EH (cell line): ENCODE measurements around the gene TOLLIP.
"Not testable (repeated sequence)": the region's sequence is repeated elsewhere in the genome, so short reads cannot be mapped to it uniquely, and the experiment has no call there.

ENCODE experiments used
- DNase-seq: peaks from one replicate; pipeline ENCODE4 v3.0.0-alpha.2; 2015; ENCODE audit warnings: low read depth

The TOLLIP gene

DNA sequence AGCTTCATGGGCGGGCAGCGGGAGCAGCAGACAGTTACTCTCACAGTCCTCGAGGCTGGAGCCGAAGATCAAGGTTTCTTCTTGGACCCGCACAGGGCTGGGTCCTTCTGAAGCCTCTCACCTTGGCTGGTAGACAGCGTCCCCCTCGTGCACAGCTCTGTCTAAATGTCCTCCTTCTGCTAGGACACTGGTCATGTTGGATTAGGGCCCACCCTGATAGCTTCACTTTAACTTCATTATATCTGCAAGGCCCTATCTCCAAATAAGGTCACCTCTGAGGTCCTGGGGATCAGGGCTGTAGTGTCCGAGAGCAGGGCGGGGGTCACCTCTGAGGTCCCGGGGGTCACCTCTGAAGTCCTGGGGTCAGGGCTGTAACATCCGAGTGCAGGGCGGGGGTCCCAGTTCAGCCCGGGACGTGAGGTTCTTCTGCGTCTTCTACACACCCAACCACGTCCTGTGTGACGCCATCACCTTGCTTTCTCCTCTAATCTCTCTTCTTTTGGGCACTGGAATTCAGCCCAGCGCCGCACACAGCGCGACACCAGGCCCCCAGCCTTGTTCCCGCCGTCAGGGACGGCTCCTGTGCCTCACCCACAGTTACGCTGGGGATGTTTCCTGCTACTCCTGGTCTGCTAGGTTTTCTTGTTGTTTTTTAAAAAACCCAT, 34.1 kb upstream of the TOLLIP start:
- no peak for DNase-seq

DNA sequence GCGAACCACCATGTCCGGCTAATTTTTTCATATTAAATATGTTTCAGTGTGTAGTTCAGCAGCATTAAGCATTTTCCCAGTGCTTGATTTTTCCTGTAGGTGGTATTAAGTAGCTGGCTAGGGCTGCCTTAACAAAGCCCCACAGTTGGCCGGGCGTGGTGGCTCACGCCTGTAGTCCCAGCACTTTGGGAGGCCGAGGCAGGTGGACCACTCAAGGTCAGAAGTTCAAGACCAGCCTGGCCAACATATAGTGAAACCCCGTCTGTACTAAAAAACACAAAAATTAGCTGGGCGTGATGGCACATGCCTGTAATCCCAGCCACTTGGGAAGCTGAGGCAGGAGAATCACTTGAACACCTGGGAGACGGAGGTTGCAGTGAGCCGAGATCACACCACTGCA, 33.5 kb upstream of the TOLLIP start:
- no peak for DNase-seq

DNA sequence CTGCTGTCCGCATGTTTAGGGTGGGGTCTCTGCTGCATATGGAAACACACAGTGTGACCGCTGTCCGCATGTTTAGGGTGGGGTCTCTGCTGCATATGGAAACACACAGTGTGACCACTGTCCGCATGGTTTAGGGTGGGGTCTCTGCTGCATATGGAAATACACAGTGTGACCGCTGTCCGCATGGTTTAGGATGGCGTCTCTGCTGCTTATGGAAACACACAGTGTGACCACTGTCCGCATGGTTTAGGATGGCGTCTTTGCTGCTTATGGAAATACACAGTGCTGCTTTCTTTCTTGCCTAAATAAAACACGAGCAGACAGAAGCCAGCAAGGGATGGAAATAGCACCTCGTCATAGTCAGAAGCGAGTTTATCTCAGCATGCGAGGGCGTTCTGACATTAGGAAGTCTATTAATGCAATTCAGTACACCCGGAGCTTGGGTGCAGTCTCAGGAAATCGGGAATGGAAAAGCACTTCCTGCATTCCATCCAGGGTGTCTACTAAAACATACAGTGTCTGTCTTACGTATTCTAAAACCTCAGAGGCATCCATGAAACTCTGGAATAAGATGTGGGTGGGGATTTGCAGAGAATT, 32.6 kb upstream of the TOLLIP start:
- DNase-seq: peak; percentile 51

DNA sequence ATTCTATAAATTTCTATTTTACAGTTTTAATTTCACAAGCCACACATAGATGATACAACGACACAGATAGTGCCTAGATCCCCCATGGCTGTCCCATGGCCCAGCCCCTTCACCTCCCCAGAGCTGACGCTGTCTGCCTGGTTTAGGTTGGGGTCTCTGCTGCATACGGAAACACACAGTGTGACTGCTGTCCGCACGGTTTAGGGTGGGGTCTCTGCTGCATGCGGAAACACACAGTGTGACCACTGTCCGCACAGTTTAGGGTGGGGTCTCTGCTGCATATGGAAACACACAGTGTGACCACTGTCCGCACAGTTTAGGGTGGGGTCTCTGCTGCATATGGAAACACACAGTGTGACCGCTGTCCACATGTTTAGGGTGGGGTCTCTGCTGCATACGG, 31.8 kb upstream of the TOLLIP start:
- DNase-seq: not testable (repeated sequence)

DNA sequence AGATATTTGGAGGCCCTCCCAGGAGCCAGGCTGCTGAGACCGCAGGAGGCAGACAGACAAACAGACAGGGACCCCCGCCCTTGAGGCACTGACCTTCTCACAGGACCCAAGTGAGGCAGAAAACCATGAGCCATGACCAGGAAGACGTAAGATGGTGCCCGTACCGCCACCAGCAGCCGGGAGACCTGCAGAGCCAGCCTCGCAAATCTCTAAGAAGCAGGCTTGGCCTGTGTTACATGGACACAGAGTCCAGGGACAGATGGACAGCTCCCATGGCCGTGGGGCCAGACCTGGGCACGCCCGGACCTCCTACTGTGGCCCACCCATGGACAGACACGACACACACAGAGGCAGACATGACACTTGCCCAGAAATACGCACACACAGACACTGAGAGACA, 30.7 kb upstream of the TOLLIP start:
- DNase-seq: no peak

DNA sequence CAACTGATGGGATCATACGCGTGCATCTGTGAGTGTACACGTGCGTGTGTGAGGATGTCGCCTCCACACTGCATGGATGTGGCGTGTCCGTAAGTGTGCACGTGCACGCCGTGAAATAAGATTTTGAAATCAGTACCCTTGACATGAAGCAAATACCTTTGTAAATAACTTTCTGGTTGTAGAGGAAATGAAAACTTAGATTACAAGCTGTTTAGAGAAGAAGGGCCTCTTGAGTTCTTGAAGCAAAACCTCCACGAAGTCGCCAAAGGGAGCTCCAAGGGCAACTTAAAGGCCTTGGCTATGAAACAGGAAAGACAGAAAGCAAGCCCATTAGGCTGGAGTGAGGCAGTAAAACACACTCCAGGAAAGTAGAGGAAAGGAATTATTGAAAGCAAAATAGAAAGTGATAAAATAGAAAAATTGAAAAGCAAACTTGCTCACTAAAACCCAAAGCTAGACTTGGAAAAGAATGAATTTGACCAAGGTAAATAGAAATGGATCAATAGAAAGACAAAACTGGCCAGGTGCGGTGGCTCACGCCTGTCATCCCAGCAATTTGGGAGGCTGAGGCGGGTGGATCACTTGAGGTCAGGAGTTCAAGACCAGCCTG, 29.7 kb upstream of the TOLLIP start:
- DNase-seq: no peak

DNA sequence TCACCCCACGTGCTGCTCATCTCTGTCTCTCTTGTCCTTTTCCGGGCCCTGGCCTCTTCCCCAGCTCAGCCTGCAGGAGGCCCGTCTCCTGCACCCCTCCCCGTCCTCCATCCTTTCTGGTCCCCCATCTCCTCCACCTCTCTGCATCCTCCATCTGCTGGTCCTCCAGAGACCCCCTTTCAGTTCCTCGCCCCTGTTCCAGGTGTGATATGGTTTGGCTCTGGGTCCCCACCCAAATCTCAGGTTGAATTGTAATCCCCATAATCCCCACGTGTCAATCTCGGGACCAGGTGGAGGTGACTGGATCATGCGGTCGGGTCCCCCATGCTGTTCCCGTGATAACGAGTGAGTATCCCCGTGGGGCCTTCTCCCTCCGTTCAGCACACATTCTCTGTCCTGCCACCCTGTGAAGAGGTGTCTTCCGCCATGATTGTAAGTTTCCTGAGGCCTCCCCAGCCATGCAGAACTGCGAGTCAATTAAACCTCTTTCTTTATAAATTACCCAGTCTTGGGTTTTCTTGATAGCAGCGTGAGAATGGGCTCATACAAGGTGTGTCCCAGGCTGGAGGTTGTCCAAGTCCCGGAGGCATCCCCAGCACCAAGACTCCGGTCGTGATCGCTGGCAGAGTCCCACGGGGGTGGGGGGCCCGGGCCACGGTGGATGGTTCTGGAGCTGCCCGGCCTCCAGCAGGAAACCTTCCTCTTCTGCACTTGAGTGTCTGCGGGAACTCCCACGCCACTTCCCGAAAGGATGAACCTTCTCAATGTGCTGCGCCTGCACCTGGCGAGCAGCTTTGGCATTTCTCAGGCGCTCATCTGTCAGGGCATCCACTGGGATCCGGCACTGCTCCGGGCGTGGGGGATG, 29.0 kb upstream of the TOLLIP start:
- DNase-seq: no peak

DNA sequence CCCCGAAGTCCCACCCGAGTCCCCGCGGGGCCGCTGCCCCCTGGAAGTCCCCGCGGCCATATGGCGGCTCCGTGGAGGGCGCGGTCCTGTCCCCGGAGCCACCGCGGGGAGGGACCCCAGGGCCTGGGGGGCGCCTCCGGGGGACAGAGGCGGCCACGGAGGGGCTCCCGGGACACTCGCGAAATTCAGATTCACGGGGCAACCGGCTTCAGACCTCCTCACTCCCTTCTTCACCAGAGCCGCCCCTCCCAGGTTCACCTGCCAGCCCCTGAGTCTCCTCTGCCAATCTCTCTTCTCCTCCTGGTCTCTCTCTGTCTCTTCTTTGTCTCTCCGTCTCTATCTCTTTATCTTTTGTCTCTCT, 28.2 kb upstream of the TOLLIP start:
- DNase-seq: no peak

DNA sequence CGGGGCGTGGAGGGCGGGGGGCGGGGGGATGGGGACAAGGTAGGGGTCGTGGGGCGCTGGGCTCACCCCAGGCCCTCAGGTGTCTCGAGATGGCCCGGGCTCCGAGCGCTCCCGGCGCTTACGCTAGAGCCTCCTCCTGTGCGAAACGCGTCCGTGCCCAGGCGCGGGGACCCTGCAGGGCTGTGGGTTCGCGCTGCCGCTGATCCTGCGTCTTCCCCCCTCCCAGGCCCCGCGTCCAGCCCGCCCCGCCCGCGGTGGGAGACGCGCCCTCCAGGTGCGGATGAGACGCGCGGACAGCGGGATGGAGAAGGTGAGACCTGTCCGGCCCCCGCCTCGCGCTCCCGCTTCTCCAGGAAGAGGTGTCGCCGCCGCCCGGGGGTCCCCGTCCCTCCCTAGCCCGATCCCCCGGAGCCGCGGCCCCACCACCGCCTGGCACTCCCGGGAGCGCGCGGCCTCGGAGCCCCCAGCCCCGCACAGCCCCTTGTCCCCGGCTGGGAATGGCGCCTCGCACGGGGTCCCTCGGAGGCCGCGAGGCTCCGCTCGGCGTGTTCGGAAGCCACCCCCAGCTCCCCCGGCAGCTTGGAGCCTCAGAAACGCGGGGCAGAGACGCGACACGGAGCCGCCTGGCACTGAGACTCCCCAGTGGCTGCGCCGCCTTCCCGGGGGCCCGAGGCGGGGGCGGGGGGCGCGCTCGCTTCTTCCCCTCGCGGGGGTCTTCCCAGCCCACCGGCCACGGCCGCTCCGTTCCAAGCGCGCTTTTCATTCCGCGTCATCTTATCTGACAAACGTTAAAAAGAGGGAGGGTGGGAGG, 27.6 kb upstream of the TOLLIP start:
- peak; percentile 3 for DNase-seq

DNA sequence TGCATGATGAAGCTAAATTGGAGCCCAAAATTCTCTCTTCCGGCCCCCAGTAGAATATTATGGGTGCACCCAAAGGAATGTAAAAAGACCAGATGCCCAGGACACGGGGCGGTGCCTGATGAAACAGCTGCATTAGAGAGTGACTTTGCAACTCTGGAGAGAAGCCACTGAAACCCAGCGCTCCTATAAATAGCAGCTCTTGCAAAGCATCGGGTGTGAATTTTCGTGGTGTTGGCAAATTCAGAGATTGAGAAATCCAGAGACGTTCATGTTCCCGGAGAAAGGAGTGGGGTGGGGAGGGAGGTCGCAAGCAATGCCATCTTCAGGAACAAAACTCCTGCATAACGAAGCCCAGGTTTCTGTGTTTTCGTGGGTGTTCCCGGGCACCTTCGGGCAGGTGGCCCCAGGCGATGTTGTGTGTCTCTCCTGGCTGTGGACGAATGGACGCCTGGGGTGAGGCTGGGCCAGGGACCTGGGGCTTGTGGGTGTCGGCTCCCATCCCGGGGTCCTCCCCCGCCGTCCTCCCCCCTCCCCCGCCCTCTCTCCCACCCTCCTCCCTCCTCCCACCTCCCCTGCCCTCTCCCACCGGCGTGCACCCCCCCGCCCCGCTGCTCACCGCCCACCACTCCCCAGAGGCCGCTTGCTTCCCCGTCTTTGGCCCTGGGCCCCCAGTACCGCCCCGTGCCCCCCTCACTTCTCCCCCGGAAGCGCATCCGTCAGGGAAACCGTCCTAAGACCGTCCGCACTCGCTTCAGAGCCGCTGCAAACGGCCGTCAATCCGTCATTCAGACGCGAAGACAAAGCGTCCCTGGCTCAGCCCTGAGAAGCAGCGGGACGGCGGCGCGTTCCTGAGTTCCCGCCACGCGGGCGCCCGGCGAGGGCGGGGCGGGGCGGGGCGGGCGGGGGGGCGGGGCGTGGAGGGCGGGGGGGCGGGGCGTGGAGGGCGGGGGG, 26.7 kb upstream of the TOLLIP start:
- DNase-seq: peak; percentile 84

DNA sequence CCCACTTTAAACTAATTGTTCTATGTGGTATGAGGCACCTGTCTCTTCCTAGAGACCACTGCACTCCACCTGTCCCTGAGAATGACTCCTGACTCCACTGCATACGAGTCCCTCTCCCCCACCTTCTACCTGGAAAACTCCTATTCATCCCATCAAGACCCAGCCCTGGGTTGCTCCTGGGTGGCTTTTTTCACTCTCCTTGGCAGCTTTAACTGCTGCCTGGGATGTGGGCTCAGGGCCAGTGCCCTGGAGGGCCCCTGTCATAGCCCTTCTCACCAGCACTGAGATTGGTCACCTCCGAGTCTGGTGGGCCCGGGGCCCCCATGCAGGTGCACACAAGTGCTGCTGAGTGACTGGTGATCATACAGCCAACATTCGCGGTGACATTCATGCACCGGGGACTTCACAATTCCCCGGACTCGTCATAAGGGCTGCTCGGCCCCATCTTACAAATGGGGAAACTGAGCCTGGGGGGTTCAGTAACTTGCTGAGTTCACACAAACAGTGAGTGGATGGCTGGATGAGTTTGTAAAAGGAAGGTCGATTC, 25.9 kb upstream of the TOLLIP start:
- no peak for DNase-seq

DNA sequence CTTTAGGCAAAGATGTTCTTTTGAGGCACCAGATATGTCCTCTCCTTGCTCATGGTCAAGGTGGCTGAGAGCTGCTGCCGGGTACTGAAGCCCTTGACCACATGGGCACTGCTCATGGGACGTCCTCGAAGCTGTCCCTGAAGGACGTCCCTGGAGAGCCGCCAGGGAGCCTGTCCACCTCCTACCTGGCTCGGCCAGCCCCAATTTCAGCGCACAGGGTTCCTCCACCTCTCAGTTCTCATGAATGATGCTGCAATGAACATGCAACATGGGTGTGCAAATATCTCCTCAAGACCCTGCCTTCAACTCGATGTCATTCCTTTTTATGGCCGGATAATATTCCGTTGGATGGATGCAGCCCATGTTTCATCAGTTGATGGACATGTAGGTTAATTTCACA, 24.4 kb upstream of the TOLLIP start:
- no peak for DNase-seq

DNA sequence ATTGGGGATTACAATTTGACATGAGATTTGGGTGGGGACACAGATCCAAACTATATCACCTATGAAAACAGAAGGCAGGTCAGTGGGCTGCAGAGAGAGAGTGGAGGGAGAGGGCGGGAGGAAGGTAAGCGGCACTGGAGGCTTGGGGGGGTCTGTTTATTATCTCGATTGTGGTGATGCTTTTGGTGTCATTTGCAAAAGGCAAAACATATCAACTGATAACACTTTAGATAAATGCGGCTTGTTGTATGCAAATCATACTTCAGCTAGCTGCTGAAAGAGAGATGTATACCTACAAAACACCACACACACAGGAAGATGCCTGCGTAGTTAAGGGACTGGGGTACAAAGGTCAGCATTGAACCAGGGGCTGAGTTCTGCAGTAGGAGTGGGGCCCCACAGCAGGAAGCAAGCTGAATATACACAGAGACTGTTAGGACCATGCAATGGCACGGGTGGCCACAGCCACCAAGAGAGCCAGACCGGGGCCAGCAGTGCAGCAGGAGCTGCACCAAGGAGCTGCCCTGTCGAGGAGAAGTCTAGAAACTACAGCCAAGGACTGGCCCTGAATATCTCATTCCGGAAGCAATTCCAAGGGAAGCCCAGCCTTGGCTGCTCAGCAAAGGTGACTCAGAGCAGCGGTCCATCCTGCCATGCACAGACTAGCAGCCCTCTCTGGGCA, 23.8 kb upstream of the TOLLIP start:
- no peak for DNase-seq

DNA sequence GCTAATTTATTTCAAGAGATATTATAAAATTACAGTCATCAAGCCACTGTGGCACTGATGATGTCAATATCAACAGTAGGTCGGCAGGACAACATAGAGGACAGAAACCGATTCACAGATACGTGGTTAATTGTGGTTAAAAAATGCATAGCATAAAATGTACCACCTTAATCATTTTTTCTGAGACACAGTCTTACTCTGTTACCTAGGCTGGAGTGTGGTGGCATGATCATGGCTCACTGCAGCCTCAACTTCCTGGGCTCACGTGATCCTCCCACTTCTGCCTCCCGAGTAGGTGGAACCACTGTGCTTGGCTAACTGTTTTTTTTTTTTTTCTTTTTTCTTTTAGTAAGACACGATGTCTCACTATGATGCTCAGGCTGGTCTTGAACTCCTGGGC, 21.0 kb upstream of the TOLLIP start:
- DNase-seq: no peak

DNA sequence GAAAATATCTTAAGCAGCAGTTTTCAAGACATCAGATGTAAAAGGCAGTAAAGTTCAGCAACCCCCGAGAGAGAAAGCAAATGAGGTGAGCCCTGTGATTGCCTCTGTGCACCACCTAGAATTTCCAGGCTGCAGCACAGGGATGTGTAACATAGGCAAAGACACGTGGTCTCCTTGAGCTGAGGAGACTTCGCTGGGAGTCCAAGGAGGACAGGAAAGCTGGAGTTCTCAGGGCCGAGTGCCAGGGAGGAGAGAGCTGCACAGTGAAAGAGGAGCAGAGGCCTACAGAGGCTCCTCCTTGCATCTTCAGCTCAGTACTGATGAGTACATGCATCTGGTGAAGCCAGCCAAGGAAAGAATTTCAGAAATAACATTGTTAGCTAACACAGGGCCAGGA, 17.6 kb upstream of the TOLLIP start:
- DNase-seq: peak; percentile 14

DNA sequence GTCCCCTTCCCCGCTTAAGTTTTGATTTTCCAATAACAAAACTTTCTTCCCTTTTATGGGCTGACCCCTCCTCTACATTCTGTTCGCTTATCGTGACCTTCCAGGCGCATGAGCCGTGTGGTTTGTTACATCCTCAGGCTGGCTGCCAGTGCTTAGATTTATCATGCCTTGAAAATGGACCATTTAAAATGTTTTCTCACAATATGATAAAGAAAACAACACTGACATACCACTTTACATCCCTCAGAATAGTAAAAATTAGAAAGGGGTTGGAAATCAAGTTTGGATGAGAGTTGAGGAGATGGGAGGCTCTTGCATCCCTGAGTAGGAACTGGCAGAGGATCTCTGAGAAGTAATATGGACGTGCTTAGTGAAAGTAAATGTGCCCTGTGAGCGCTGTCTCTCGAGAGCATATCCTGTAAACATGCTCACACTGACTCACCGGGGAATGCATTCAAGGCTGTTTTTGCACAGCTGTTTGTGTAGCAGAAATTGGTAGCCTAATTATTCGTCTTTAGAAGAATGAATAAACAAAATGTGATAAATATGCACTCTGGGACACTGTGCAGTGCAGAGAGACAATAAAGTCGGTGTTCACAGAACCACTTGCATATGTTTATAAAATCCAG, 17.1 kb upstream of the TOLLIP start:
- peak; percentile 24 for DNase-seq

DNA sequence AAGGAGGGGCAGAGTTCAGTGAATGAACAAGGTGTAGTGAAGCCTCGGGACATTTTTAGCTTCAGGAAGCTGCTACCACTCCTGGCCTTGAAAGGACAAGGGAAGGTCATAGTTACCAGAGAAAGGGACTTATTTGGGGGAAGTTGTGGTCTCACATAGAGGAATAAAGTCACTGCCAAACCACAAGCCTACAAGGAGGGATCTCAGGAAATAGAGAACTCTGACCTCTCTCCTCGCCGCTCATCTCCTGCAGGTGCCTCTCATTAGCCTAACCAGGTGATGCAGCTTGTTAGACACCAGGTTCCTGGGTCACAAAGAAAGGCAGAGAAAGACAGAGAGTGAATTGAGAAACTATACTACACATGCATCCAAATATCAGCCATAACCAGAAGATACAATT, 14.3 kb upstream of the TOLLIP start:
- no peak for DNase-seq

DNA sequence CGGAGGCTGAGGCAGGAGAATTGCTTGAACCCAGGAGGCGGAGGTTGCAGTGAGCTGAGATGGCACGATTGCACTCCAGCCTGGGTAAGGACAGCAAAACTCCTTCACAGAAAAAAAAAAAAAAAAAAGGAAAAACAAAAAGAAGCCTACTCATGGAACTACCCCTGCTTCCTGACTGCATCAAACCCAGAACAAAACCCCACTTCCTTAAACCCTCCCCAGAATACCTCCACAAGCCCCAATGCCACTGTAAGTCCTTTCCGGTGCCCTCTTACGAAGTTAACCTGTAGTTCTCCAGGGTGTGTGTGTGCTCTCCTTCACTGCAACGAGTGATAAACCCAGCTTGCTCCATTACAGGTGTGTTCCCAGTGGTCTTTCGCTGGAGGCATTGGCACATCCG, 8.6 kb upstream of the TOLLIP start:
- no peak for DNase-seq

DNA sequence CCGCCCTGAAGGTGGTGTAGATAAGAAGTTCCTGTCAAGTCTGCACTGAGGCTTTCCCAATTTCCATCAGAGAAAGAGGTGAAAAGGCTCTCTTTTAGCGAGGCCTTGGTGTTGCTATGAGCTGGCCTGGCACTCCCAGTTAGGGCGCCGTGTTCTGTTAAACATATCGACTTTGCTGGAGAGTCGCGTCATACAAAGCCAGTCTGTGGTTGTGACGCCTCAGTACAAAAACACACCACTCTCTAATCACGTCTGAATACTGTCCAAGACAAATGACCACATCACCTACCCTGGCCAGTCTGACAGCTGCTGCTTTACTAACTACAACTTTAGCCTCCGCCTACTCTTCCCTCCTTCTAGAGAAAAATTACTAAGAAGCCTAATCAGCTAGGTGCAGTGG, 8.0 kb upstream of the TOLLIP start:
- DNase-seq: no peak
